Kidney epithelial cell (primary cell): ENCODE measurements around the gene ZKSCAN5. TPM values are rescaled to one million over a fixed set of nuclear protein-coding genes. Genes with fewer than 3 reads are reported as not detected.

ENCODE experiments used
- DNase-seq: peaks from one replicate; pipeline ENCODE4 v3.0.0-alpha.2; 2010; ENCODE audit warnings: low read depth
- H3K27me3 ChIP-seq: 2 replicates; pipeline ENCODE4 v1.6.0; 2011; ENCODE audit warnings: low read length; ENCODE audit not compliant: control insufficient read depth, insufficient read depth
- H3K36me3 ChIP-seq: 2 replicates; pipeline ENCODE4 v1.5.1; 2011; ENCODE audit warnings: low read length; ENCODE audit not compliant: control insufficient read depth, insufficient read depth
- H3K4me3 ChIP-seq: 2 replicates; pipeline ENCODE4 v1.5.1; 2011; ENCODE audit warnings: low read depth, mild to moderate bottlenecking, control low read depth, low read length
- CTCF ChIP-seq: IDR thresholded peaks from 2 replicates; pipeline ENCODE4 v1.5.1; 2011; ENCODE audit warnings: mild to moderate bottlenecking, moderate library complexity, low read length, control low read depth, inconsistent platforms; ENCODE audit not compliant: insufficient read depth, poor library complexity, severe bottlenecking
- total RNA-seq: library from RNA; depleted of rRNA; stranded (reverse); fragments of >200 nt; gene quantifications from 2 replicates; pipeline ENCODE4 v1.2.3, GENCODE V29; 2015

Gene ZKSCAN5
- total RNA-seq, 1 donor from 2014 or later = 11.5 TPM

DNA sequence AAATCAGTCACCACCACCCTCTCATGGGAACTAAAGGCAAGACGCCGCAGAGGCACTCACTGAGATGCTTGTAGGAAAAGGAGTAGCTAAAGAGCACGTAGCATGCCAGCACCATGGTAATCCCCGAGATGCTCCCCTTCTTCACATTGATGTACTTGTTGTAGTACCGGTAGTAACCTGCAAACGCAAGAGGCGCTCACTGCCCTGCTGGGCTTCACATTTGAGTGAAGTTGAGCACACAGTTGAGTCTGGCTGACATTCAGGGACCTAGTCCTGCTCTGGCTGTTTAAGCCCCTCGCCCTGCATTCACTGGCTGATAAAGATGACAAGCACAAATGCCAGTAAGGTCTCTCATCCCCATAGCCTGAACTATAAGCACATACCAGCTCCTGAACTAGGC lies 45.4 kb upstream of the ZKSCAN5 start:
- H3K4me3 ChIP-seq = no peak overlapping the region
- no peaks in the 10 kb centered on the region for H3K27me3 ChIP-seq
- no peak for DNase-seq
- H3K36me3 ChIP-seq = peaks cover 7% of the 10 kb centered on the region
- peak; percentile 46 for TF ChIP-seq CTCF

DNA sequence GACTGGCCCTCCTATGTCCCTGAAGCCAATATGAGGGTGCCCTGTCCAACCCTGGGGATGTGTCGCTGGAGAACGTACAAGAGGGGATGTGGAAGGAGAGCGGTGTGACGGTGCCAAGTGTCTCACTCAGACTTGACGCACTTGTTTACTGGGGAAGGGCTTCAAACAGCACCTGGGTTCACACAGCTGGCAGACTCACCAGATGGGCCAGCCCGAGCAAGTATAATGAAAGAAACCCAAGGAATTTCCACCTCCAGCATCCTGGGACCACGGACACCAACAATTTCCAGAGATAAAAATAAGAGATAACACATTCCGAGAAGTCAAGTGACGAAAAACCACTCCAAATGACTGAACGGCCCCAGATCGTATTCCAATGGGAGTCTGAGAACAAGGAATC lies 43.8 kb upstream of the ZKSCAN5 start:
- no peak overlapping the region for H3K4me3 ChIP-seq
- no peak for DNase-seq
- no peak for TF ChIP-seq CTCF
- peaks cover 6% of the 10 kb centered on the region for H3K36me3 ChIP-seq
- H3K27me3 ChIP-seq = no peaks in the 10 kb centered on the region

GRCh38 chr7:99461221-99461620 lies 43.2 kb upstream of the ZKSCAN5 start:
- Histone ChIP-seq H3K36me3 (peaks cover 4% of the 10 kb centered on the region), H3K4me3 (no peak overlapping the region), H3K27me3 (no peaks in the 10 kb centered on the region)
- no peak for TF ChIP-seq CTCF
- DNase-seq = no peak

GRCh38 chr7:99465421-99465768 lies 39.1 kb upstream of the ZKSCAN5 start:
- Histone ChIP-seq H3K4me3 (peak overlapping the region; percentile 80), H3K27me3 (no peaks in the 10 kb centered on the region), H3K36me3 (peaks cover 3% of the 10 kb centered on the region)
- no peak for DNase-seq
- no peak for TF ChIP-seq CTCF

DNA sequence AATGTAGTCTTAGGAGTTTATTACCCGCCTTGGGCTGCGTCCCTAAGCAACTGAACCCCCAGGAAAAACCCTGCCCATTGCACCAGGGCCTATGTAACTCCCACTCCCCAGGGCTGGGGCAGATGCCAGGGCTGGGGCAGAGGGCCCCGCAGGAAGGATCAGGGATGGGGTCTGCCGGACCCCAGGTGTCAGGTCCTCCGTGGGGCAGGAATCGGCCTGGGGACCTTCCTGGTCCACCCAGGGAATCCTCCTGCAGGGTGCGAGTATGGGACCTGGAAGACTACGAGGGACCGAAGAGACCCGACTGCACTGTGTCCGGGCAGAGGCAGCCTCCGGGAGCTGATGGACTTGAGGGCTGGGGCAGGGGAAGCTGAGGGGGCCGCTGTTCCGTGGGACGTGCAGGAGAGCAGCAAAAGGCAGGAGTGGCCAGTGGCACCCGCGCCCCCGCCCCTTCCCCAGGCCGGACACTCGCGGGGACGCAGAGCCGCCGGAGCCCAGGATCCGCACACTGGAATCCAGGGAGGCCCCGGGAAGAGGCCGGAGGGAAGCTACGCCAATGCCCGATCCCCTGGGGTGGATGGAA lies 36.0 kb upstream of the ZKSCAN5 start:
- no peak for DNase-seq
- Histone ChIP-seq H3K27me3 (no peaks in the 10 kb centered on the region), H3K4me3 (no peak overlapping the region), H3K36me3 (peaks cover 1% of the 10 kb centered on the region)
- no peak for TF ChIP-seq CTCF

DNA sequence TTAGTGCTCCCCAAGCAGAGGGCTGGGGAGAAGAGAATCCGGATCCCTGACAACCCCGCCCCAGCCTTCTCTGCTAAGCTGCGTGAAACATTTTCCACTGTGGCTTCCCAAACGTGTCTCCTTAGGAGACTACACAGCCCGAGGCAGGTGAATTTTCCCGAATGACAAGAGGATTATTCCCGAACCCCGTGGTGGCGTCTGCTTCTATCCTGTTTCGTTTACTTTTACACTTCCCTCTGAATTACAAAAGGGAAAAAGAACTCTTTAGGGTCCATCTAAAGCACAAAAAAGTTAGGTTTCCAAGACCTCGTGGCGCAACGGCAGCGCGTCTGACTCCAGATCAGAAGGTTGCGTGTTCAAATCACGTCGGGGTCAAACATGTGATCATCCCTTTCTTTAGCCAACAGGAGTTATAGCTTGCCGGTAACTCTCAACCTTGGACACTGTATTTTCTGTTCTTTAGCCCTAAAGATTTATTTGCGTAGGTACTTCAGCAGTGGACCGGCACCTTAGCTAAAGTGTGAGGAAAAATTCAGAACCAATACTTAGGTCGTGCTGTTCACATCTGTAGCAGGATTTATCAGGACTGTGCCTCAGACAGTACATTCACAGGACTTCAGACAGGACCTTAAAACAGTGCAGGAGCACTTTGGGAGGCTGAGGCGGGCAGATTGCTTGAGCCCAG lies 34.9 kb upstream of the ZKSCAN5 start:
- no peak overlapping the region for H3K4me3 ChIP-seq
- H3K36me3 ChIP-seq = no peaks in the 10 kb centered on the region
- TF ChIP-seq CTCF = no peak
- no peaks in the 10 kb centered on the region for H3K27me3 ChIP-seq
- DNase-seq = no peak
